ENCODE data around the gene C19orf47.

Gene C19orf47

DNA sequence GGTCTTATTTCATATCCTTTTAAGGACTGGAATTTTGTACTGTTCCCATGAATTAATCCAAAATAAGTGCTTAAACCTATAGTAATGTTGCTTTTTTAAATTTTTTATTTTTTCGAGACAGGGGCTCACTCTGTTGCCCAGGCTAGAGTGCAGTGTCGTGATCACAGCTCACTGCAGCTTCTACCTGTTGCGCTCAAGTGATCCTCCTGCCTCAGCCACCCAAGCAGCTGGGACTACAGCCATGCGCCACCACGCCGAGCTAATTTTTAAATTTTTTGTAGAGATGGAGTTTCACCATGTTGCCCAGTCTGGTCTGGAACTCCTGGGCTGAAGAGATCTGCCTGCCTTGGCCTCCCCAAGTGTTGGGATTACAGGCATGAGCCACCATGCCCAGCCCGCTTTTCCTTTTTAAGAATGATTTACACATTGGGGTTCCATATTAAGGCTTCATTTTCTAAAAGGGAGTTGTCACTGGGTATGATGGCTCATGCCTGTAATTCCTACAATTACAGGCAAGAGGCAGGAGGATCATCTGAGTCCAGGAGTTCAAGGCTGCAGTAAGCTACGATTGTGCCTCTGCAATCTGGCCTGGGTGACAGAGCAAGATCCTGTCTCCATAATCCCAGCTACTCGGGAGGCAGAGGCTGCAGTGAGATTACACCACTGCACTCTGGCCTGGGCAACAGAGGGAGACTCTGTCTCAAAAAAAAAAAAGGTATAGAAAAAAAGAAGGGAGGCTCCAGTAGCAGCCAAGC, 34.8 kb downstream of the C19orf47 start:
- no peak for DNase-seq

DNA sequence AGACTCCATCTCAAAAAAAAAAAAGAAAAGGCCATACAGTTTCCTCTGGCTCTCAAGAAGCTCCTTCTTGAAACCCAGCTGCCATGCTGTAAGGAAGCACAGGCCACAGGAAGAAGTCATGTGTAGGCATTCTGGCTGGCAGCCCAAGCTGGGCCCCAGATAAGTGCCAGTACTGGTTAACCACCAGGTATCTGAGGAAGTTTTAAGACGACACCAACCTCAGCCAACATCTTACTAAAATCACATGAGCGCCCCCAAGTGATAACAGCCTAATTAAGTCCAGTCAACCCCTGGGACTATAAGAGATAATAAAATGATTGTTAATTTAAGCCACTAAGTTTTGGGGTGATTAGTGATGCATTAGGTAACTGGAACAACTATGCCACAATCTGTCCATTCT, 35.7 kb downstream of the C19orf47 start:
- no peak for DNase-seq

DNA sequence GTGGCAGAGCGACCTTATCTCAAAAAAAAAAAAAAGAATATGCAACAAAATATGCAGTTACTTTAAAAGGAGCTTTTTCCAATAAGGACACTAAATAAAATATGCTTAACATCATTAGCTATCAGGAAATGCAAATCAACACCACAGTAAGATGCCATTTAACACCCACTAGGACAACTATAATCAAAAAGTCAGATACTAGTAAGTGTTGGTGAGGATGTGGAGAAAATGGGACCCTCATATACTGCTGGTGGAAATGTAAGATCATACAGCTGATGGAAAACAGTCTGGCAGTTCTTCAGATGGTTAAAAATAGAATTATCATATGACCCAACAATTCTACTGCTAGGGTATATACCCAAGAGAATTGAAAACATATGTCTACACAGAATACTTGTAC, 38.5 kb downstream of the C19orf47 start:
- no peak for DNase-seq

DNA sequence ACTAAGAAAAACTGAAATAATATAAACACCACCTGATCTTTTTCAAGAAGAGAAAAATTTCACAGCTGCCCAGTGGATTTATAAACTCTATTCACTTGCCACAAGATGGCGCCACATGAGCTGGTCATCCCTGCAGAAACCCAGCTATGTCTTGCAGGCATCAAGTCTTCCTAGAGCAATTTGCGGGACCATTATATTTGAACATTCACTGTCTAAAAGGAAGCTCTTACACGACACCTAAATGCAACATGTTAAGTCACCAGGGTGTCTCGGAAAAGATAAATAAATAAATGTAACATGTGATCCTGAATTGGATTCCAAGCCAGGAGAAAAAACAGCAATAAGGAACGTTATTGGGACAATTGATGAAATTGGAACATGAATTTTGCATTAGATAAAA, 42.8 kb downstream of the C19orf47 start:
- DNase-seq, result peak; percentile 41

DNA sequence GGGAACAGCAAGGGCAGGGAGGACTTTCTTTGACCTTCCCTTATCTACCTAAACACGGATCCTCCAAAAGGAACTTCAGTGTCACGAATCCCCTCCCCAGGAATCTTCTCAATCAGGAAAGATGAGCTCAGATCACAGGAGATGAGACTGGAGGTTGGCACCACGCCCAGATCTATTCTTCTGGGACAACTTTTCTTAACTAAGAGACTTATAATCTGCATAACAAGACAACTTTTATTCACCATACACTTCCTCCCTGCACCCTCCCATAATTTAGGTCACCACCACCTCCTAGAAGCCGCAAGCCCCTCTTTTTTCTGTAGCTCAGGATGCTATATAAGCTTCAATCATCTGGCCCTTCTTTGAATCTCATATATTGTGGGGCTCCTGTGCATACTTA, 43.9 kb downstream of the C19orf47 start:
- no peak for DNase-seq

DNA sequence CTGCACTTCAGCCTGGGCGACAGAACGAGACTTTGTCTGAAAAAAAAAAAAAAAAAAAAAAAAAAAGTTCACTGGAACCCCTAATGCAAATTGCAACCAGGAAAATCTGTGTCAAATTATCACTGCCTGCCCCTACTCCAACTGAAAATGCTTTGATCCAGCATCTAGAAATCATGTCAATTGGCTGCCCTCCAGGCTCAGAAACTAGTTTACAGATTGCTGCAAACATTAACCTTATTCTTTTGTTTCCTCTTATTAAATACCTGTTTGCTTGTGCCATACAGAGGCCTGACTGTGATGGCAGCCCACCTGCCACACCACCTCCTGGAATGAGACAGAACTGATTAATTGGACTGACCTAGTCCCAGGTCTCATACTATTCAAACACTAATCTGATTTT, 44.4 kb downstream of the C19orf47 start:
- DNase-seq, result no peak

DNA sequence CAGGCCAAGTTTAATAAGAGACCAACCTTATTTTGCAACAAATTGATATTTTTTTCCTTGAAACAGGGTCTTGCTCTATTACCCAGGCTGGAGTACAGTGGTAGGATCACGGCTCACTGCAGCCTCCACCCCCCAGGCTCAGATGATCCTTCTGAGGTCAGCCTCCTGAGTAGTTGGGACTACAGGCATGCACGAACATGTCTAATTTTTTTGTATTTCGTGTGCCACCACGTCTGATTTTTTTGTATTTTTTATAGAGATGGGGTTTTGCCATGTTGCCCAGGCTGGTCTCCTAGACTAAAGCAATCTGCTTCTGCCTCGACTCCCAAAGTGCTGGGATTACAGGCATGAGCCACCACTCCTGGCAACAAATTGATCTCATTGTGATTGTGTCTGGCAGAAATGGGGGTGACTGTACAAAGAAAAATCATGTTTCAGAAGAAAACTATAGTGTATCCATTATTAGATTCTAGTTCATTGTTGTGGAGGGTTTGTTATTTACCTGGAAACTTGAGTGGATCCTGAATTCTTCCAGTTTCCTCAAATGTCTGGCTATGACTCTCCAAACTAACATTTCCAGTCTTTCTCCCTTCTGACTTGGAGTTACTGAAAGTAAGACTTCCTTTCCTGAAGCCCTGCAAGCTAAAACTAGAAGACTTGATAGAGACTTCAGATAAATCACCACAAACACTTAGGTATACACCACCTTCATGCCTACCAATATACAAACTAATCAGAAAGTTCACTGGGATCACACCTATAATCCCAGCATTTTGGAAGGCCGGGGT, 45.8 kb downstream of the C19orf47 start:
- no peak for DNase-seq

DNA sequence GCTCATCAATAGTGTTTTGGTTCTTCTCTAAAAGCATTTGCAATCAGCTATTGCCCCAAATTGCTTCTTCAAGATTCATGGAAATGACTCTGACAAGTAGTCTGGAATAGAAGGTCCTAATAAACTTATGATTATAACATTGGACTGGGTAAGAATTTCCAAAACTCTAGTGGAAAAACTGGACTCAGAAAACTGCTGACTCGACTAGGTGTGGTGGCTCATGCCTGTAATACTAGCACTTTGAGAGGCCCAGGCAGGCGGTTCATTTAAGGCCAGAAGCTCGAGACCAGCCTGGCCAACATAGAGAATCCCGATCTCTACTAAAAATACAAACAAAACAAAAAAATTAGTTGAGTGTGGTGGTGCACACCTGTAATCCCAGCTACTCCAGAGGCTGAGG, 47.5 kb downstream of the C19orf47 start:
- no peak for DNase-seq

DNA sequence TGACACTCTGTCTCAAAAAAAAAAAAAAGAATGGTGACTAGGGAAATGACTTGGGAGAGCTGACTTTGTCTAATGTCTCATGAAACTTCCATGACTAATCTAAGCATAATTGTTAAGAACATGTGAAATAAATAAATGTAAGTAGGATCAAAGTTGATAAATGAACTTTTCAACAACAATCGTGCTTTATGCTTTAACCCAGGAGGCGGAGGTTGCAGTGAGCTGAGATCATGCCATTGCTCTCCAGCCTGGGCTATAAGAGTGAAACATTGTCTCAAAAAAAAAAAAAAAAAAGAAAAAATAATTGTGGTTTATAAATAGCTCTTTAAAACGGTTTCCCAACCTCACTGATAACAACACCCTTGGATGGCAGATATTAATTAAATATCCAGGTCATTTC, 50.2 kb downstream of the C19orf47 start:
- no peak for DNase-seq

DNA sequence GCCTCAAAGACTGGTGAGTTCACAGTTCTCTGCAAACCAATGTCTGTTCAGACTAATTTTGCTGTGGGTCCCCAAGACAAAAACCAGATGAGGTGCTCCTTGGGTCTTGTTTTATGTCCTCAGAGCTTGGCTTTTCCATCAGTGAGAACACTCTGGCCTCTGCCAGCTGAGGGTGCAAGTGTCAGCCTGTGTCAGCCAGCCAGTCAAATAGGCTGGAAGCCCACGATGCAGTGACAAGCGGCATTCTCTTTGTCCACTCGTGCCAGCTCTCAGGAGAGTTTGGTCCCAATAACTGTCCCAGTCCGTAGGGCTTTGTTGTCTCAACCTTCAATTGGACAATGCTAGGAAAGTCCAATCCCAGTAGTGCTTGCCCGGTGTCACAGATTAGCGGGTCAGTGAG, 53.6 kb downstream of the C19orf47 start:
- no peak for DNase-seq

DNA sequence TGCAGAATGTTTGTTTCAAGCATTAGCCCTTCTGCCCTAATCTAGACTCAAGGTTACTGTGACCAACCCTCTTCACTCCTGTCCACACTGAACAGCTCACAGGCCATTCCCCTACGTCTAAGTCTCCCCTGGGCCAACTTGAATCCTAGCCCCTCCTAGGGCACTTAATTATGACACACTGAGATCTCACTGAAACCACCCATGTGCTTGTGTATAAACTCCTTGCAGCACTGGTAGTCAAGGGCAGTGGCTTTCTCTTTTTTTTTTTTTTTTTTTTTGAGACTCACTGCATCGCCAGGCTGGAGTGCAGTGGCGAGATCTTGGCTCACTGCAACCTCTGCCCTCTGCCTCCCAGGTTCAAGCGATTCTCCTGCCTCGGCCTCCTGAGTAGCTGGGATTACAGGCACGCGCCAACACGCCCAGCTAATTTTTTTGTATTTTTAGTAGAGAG, 61.2 kb downstream of the C19orf47 start:
- no peak for DNase-seq

DNA sequence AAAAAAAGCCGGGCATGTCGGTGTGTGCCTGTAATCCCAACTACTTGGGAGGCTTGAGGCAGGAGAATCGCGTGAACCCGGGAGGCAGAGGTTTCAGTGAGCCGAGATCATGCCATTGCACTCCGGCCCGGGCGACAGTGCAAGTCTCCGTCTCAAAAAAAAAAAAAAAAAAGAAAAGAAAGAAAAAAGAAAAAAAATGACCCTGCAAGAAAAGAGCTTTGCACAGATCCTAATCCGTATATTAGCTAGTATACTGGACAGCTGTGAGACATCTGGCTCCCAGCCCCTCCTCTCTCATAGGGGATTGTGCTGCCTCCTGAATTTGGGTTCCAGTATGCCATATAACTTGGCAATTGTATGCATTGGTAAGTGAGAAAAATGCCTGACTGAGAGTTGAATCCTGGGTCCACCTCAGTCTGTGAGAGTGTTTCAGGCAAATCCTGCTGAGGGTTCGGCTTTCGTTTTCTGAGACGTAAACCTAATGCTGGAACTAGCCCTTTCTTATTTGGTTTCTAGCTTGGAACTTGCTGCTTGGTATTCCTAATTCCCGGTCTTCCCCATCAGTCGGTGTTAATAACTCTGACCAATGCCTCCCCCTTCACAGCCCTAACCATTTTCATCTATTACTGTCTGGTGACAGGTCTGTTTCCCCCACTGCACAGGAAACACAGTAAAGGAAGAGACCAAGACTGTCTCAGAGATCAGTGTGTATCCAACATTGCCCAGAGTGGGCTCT, 61.8 kb downstream of the C19orf47 start:
- DNase-seq, result no peak

DNA sequence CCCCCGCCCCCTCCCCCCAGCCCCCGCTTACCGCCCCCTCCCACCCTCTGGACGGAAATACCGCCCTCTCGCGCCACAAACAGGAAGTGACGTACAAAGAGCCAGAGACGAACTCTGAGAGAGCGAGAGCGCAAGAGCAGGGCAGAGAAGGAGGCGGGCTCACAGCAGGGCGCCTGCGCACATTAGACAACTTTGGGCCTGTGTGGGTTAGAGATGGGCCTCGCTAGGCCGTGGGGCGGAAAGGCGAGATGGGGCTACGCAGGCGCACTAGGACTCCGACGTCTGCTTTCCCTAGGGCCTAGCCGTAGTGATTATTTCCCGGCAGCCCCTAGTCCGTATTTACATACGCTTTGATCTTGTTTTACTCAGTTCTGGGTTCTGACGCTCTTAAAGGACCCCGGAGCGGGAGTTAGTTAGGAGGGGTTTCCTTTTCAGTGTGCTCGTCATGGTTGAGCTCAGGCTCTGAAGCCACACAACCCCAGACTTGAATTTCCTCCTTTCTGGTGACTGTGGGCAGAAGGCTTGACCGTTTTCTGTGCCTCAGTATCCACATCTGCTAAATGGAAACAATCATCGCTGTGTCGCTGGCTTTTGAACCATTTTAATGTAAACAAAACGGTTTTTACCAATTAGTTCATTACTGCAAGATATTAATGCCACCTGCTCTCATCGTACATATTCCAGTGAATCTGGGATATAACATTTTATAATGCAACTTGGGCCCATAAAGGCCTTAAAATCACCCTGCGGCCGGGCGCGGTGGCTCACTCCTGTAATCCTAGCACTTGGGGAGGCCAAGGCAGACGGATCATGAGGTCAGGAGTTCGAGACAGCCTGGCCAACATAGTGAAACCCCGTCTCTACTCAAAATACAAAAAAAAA, 62.6 kb downstream of the C19orf47 start:
- DNase-seq, result peak; percentile 99

DNA sequence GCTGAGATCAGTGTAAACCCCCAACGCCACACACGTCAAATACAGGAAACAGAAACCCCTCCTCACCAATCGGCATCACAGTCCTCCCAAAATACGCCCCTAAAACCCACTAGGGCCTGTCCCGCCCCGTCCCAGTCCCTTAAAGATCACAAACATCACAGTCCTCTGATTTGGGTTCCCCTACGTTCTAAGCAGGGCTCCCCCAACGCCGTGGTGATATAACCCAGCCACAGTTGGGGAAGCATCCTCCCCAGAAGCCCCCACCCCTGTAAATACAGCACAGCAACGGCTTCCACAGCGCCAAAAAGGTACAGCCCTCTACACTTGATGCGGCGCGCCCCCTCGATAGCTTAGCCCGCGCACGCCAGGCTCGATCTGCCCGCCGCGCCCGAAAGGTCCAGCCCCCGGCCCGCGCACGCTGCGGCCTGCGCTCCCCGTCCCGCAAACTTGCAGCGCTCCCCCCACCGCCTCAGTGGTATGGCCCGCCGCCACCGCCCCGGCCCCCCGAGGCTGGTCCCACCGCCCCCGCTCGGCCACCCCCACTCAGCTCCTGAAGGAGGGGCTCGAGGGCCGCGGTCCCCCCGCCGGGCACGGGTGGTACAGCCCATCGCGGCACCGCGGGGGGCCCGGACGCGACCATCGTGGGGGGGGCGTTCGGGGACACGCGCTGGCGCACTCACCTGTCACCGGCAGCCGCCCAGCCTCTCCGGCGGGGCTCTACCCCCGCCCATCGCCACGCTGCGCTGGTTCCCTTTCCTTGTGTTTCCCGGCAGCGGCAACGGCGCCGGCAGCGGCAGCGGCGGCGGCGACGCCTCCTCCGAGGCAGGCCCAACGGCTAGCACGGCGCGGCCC, 63.5 kb downstream of the C19orf47 start, which contains the start of gene AKT2:
AKT2 (minus strand) TSS at position 845 of the 852 bp plus-strand sequence. CDS start 20,078 bp downstream, outside the sequence.
- DNase-seq, result peak; percentile 73

DNA sequence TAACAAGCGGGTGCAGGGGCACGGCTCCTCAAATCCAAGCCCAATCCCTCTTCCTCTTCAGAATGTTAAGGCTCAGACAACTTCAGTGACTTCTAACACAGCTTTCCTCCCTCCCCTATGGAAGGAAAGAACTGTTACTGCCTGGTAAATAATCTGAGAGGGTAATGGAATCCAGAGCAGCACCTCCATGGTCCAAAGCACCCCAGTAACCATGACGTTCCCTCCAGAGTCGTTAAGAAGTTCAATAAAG, 64.0 kb downstream of the C19orf47 start:
- no peak for DNase-seq

DNA sequence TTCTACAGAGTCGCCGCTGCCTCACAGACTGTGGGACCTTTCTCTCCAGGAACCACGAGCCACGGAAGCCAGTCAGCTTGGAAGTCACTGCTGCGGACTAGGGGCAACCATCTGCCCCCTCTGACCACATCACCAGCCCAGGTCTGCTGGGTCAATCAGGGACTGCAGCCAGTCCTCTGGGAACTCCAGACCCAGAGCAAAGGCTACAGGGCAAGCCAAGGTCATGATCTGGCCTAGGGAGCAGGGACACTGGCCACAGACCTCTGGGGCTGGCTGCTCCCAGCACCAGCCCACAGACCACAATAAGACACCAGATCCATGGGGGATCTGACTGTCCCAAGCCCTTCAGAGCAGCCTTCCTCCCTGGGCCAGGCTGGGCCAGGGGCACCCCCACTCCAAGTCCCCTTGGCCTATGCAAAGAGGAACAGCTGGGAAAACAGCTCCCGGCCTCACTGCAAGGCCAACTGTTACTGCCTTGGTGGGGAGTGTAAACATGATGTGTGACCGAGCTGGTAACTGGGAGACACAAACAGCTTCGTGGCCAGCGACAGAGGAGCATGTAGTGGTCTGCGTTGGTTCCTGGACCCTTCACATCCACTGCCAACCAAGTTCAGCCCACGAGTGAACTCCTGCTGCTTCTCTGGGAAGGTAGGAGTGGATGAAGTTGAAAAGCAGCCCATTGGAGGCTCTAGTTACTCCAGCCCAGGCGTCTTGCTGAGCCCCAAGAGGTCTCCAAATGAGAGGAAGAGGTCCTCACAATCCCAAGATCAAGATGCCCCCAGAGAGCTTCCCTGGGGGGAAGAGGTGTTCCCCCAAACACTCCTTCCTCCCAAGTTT, 64.6 kb downstream of the C19orf47 start:
- DNase-seq, result no peak

DNA sequence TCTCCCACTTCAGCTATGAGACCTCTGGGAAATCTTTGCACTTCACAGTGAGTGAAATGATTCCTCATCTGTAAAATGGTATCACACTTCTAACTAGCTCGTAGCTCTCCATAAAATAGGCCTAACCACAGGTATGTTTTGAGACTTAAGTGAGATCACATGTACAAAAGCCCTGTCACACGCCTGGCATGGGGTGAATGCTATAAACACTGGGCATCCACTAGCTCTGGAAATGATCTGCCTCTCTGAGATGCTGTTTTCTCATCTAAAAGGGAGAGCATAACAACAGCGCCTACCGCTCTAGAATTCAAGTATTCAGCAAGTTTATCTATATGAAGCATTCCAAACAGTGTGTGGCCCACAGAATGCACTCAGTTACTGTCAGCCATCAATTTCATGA, 65.3 kb downstream of the C19orf47 start:
- no peak for DNase-seq

DNA sequence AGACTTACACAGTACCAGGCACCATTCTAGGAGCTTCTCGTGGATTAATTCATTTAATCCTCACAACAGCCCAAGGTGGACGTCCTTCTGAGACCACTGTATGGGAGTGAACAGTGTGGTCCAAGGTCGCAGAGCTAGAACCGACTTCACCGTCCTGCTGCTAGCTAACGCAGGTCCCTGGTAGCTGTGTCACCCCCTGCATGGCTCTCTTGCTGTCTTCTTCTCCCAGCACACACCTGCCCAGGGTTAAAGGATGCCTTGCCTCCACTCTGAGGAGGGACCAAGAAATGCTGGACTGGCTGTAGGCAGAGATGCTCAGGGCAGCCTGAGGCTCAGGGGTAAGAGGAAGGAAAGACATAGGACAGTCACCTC, 66.0 kb downstream of the C19orf47 start:
- no peak for DNase-seq

DNA sequence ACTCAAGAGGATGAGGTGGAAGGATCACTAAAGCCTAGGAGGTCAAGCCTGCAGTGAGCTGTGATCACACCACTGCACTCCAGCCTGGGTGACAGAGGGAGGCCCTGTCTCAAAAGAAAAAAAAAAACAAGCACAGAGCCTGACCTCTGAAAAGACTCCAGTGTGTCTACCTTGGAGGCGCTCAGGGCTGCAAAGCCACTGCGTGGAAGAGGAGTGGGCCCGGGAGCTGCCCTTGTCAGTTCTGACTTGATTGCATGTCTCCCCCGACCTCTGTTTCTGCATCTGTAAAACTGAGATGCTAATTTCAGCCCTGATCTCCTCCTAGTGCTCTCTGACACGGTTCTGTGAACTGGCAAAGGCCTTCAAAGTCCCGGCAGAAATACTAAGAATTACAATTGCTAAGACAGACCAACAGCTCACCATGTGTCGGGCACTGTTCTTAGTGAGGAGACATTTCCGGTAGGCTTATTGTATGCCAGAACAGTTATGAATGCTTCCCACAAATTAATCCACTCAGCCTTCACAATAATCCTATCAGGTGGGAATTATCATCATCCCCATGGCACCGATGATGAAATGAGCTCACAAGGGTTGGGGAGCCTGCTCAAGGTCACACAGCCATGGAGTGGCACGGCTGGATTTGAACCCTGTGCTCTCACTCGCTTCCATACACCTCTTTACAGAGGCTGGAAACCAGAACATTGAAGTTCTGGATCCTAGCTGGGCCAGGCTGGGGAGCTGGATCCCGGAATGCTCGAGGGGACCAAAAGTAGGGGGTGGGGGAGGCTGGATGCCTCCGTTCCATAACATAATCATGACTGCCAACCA, 66.6 kb downstream of the C19orf47 start:
- DNase-seq, result no peak

DNA sequence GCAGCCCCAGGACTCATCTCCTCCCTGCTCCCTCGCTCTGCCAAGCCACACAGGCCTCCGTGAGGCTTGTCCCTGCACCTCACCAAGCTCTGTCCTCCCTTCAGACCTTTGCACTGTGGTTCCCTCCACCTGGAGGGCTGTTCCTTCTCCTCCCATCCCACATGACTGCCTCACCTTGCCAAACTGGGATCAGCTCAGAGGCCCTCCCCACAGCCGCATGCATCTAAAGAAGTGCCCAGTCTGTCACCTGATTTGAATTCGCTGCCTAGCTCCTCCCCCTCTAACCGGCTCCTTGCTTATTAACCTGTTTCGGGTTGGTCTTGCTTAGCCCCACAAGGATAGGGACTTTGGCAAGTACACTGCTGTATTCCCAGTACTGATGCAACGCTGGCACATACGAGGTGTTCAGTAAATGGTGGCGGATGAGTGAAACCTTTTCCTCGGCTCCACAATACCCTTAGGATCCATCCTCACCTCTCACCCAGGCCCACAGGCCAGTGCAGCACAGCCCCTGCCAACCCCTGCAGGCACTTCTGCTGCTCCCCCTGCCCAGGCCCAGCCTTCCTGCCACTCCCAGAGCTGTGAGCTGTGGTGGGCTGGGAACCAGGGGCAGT, 67.5 kb downstream of the C19orf47 start:
- no peak for DNase-seq

Data from DMS79 (cell line).